ENCODE data around the gene CD109.
"Not testable (repeated sequence)": the region's sequence is repeated elsewhere in the genome, so short reads cannot be mapped to it uniquely, and the experiment has no call there.

CD109 gene

GRCh38 chr6:73796881-73797280, 100.9 kb downstream of the CD109 start:
- no peak for DNase-seq

- DNase-seq = no peak
Observed at GRCh38 chr6:73797861-73798260, 101.9 kb downstream of the CD109 start.

- DNase-seq = no peak
Observed at GRCh38 chr6:73798592-73798991, 102.6 kb downstream of the CD109 start.

DNA sequence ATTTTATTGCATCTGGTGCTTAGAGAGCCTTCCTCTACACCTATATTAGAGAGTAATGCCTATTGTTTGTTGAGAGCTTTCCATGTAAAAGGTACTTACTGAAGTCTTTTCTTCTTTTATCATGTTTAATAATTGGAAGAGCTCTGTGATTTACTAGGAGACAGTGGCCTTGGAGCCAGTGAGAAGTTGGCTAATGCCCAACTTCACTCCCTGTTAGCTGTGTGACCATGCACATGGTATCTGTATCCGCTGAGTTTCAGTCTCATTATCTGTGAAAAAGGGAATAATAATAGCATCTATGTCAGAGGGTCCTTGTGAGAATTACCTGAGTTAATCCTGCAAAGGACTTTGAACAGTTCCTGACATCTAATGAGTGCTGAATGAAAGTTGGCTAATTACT, 105.0 kb downstream of the CD109 start:
- no peak for DNase-seq

DNA sequence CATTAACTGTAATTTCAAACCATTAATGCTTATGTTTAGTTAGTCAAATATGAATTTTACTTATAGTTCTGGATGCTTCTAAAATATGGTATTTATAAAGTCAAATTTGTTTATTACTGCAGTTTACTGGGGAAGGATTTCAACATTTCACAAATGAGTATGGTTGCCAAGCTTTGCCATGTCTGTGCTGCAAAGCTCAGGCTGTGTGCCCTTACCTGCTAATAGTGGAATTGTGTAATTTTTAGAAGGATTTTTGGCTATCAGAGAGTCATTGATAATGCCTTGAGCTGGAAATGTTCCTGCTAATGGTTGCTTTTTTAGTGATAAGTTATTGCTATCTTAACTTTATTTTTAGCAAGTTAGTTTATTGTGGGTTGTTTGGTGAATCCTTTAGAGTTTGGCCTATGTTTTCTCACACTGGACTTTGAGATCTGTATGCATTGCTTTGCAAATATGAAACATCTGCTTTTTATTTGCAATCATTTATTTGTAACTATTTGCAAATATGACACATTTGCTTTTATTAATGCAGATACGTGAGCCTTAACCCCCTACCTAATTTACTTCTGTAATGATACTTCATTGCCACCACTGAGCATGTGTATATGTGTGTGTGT, 105.8 kb downstream of the CD109 start:
- DNase-seq = no peak

GRCh38 chr6:73802366-73802765, 106.4 kb downstream of the CD109 start:
- no peak for DNase-seq

DNA sequence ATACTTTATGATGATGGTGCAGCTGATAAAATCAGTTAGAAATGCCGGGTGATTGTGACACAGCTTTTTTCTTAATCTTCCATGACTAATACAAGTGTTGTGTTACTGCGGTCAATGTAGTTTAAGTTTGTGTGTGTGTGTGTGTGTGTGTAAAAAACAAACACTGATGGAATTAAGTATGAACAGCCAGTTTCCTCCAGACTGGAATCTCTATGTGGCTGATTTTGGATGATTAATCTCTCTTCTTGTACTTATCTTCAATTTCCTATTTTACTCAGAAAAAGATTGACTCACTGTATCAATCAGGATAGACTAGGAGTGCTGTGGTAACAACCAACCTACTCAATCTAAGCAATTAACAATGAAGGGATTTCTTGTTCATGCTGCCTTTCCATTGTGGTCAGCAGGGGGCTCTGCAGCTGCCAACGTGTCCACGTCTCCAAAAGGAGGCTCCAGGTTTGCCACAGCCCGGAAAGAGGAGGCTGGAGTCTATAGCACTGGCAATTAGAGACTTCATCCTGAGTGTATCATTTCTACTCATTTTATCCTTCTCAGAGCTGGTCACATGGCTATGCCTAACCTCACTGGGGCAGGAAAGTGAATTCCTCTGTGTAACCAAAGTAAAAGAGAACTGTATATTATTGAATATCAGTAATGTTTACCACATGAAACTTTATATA, 107.7 kb downstream of the CD109 start:
- DNase-seq = no peak

DNA sequence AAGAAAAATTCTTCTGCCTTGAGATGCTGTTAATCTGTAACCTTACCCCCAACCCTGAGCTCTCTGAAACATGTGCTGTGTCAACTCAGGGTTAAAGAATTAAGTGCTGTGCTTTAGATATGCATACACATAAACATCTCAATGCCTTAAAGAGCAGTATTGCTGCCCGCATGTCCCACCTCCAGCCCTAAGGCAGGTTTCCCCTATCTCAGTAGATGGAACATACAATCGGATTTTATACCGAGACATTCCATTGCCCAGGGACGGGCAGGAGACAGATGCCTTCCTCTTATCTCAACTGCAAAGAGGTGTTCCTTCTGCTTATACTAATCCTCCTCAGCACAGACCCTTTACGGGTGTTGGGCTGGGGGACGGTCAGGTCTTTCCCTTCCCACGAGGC, 109.2 kb downstream of the CD109 start:
- DNase-seq = not testable (repeated sequence)

GRCh38 chr6:73805982-73806381, 110.0 kb downstream of the CD109 start:
- DNase-seq = not testable (repeated sequence)

DNA sequence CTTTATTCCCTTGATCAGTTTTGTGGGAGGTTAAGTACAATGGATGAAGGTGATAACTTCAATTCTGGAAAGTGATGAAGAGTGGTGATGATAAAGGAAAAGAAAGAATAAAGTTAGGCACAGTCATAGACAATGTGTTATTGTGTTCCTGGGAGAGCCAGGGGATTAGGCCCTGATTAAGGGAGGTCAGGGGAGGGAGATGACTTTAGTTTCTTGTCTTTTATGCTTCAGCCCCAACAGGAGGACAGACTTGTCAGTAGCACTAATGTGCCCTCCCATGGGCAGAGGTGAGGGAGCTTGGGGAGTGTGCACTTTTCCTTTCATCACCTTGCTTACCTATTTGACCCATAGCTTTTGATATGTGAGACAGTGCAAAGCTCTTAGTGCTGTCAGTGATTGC, 115.7 kb downstream of the CD109 start:
- DNase-seq = no peak

GRCh38 chr6:73817253-73817652, 121.2 kb downstream of the CD109 start:
- no peak for DNase-seq

- DNase-seq = no peak
Observed at GRCh38 chr6:73823046-73823735, 127.2 kb downstream of the CD109 start.

GRCh38 chr6:73823832-73824231, 127.8 kb downstream of the CD109 start:
- DNase-seq = no peak

- no peak for DNase-seq
Observed at GRCh38 chr6:73826571-73826970, 130.6 kb downstream of the CD109 start.

DNA sequence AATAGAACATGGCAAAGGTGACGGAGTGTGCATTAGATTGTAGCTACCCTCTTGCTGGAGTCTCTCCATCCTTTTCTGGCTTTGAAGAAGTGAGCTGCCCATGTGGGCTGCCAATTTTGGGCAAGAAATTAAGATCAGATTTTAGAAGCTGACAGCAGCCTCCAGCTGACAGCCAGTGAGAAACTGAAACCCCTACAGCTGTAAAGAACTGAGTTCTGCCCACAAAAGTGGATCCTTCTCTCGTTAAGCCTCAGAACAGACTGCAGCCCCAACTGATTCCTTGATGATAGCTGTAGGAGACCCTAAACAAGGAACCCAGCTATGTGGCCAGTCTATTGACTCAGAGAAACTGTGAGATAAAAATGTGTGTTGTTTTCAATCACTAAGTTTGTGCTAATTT, 134.1 kb downstream of the CD109 start:
- no peak for DNase-seq

DNA sequence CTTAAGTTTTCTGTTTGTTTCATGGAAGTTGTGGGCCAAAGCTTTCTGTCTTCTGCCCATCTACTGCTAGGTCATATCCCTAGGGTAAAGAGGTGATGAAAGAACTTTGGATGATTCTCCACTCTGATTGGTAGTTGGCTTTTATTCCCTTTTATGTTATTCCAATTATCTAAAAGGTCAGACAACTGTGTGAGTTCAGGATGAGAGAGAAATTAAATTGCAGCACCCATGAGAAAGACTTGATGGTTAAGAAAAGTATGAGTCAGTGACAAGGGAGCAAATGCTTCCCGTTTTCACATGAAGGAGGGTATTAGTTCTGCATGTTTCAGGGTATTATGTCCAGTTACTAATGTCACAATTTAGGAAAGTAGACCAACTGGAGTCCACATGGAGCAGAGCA, 136.3 kb downstream of the CD109 start:
- DNase-seq = no peak

DNA sequence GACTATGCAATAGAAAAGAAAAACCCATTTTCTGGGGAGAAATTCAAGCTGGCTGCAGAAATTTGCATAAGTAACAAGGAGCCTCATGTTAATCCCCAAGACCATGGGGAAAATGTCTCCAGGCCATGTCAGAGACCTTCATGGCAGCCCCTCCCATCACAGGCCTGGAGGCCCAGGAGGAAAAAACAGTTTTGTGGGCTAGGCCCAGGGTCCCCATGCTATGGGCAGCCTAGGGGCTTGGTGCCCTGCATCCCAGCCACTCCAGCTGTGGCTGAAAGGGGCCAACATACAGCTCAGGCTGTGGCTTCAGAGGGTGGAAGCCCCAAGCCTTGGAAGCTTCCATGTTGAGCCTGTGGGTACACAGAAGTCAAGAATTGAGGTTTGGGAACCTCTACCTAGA, 148.7 kb downstream of the CD109 start:
- not testable (repeated sequence) for DNase-seq

GRCh38 chr6:73851048-73851447, 155.0 kb downstream of the CD109 start:
- not testable (repeated sequence) for DNase-seq

GRCh38 chr6:73854998-73855718, 159.2 kb downstream of the CD109 start:
- no peak for DNase-seq

- no peak for DNase-seq
Observed at GRCh38 chr6:73857341-73857890, 161.4 kb downstream of the CD109 start.

DNA sequence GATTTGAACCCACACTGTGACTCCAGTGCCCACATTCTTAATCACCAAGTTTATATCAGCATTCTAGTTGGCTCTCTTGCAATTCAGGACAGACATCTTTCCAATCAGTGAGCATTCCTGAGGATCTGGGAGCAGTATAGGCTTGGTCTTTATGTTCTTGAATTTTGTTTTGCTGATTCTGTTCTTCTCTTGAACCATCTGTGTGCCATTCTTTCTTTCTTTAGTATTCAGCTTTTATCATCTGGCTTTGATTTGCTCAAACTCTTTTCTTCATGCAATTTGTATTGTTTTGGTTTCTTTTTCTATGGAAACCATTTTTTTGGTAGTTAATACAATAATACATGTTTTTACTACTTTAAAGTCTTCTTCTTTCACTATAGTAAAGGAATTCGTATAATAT, 162.4 kb downstream of the CD109 start:
- DNase-seq = no peak

DNA sequence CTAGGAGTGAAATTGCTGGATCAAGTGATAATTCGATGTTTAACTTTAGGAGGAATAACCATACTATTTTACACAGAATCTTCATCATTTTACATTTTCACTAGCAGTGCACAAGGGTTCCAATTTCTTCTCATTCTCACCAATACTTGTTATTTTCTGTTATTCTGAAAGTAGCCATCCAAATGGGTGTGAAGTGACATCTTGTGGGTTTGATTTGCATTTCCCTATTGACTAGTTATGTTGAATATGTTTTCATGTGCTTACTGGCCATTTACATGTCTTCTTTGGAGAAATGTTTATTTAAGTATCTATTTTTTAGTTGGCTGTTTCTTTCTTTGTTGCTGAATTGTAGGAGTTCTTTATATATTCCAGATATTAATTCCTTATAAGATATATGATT, 164.3 kb downstream of the CD109 start:
- no peak for DNase-seq

DNA sequence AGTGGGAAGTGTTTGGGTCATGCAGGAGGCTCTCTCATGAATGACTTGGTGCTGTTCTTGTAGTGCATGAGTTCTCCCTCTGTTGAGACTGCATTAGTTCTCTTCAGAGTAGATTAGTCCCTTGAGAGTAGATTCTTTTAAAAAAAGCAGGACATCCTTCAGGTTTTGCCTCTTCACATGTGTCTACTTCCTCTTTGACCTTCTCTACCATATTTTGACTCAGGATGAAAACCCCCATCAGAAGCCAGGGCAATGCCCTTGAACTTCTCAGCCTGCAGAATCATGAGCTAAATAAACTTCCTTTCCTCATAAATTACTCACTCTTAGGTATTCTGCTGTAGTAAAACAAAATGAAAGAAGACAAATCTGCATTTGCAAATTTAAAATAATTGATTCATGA, 170.3 kb downstream of the CD109 start:
- no peak for DNase-seq

Data from activated CD8-positive, alpha-beta memory T cell treated with anti-CD3 and anti-CD28 coated beads, Interleukin-2, amount 50 U/mL, for 48 hours (primary cell).